ENCODE results near the gene CADM1.

The CADM1 gene

GRCh38 chr11:115133475-115134209, 370.6 kb downstream of the CADM1 start:
- Mint-ChIP-seq H3K4me1 (peaks cover 43% of the 10 kb centered on the region), H3K27ac (no peak overlapping the region), H3K9me3 (no peaks in the 10 kb centered on the region), H3K4me3 (no peak overlapping the region), H3K36me3 (ENCODE audit: low read depth) (no peaks in the 10 kb centered on the region), H3K27me3 (ENCODE audit: low read depth) (peaks cover 39% of the 10 kb centered on the region)
- no peak for TF ChIP-seq CTCF (IDR thresholded peaks at IDR 0.05; ENCODE audit: unreplicated experiment in 3 of 3)

GRCh38 chr11:115132436-115133228, 371.6 kb downstream of the CADM1 start:
- peaks cover 36% of the 10 kb centered on the region for H3K27me3 Mint-ChIP-seq (ENCODE audit: low read depth)
- no peak overlapping the region for H3K27ac Mint-ChIP-seq
- H3K36me3 Mint-ChIP-seq (ENCODE audit: low read depth), result no peaks in the 10 kb centered on the region
- H3K9me3 Mint-ChIP-seq, result no peaks in the 10 kb centered on the region
- H3K4me3 Mint-ChIP-seq, result no peak overlapping the region
- no peak for TF ChIP-seq CTCF (IDR thresholded peaks at IDR 0.05; ENCODE audit: unreplicated experiment in 3 of 3)
- H3K4me1 Mint-ChIP-seq, result peaks cover 41% of the 10 kb centered on the region

GRCh38 chr11:115129473-115130289, 374.5 kb downstream of the CADM1 start:
- no peaks in the 10 kb centered on the region for H3K36me3 Mint-ChIP-seq (ENCODE audit: low read depth)
- H3K27ac Mint-ChIP-seq, result peak overlapping the region in 2 of 3 experiments; percentile 1 to 28
- no peak for TF ChIP-seq CTCF (IDR thresholded peaks at IDR 0.05; ENCODE audit: unreplicated experiment in 3 of 3)
- H3K4me3 Mint-ChIP-seq, result no peak overlapping the region
- H3K4me1 Mint-ChIP-seq, result peaks cover 18% of the 10 kb centered on the region
- H3K9me3 Mint-ChIP-seq, result no peaks in the 10 kb centered on the region
- peaks cover 28% of the 10 kb centered on the region for H3K27me3 Mint-ChIP-seq (ENCODE audit: low read depth)

GRCh38 chr11:115128226-115128625, 376.0 kb downstream of the CADM1 start:
- no peak overlapping the region for H3K4me3 Mint-ChIP-seq
- no peaks in the 10 kb centered on the region for H3K36me3 Mint-ChIP-seq (ENCODE audit: low read depth)
- peaks cover 15% of the 10 kb centered on the region for H3K4me1 Mint-ChIP-seq
- TF ChIP-seq CTCF (IDR thresholded peaks at IDR 0.05; ENCODE audit: unreplicated experiment in 3 of 3), result no peak
- no peaks in the 10 kb centered on the region for H3K9me3 Mint-ChIP-seq
- no peak overlapping the region for H3K27ac Mint-ChIP-seq
- H3K27me3 Mint-ChIP-seq (ENCODE audit: low read depth), result peaks cover 29% of the 10 kb centered on the region

- Mint-ChIP-seq H3K27me3 (ENCODE audit: low read depth) (peaks cover 29% of the 10 kb centered on the region), H3K27ac (no peak overlapping the region), H3K4me1 (peaks cover 15% of the 10 kb centered on the region), H3K9me3 (no peaks in the 10 kb centered on the region), H3K4me3 (no peak overlapping the region), H3K36me3 (ENCODE audit: low read depth) (no peaks in the 10 kb centered on the region)
- TF ChIP-seq CTCF (IDR thresholded peaks at IDR 0.05; ENCODE audit: unreplicated experiment in 3 of 3), result no peak
These were observed 376.4 kb downstream of the CADM1 start for GRCh38 chr11:115127790-115128189.

Measured in nephron (organoid).